Fibroblast of peridontal ligament (primary cell): ENCODE data around the gene HK2.
"Not testable (repeated sequence)": the region's sequence is repeated elsewhere in the genome, so short reads cannot be mapped to it uniquely, and the experiment has no call there.

Experiments used
- DNase-seq: peaks from one replicate; pipeline ENCODE4 v3.0.0-alpha.2; 2010; ENCODE audit errors: extremely low read depth

HK2 gene

GRCh38 chr2:74895001-74895400 lies 61.1 kb downstream of the HK2 start:
- no peak for DNase-seq

GRCh38 chr2:74896232-74896631 lies 62.3 kb downstream of the HK2 start:
- DNase-seq: no peak

DNA sequence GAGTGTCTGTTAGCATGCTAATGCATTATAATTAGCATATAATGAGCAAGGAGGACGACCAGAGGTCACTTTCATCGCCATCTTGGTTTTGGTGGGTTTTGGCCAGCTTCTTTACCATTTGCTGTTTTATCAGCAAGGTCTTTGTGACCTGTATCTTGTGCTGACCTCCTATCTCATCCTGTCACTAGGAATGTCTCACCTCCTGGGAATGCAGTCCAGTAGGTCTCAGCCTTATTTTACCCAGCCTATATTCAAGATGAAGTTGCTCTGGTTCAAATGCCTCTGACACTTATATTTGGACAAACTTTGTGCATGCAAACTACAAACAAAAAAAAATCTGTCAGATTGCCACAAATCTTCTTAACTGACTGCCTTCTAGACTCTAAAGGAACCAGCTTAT lies 66.3 kb downstream of the HK2 start:
- DNase-seq: not testable (repeated sequence)

GRCh38 chr2:74902281-74902860 lies 68.4 kb downstream of the HK2 start:
- no peak for DNase-seq

DNA sequence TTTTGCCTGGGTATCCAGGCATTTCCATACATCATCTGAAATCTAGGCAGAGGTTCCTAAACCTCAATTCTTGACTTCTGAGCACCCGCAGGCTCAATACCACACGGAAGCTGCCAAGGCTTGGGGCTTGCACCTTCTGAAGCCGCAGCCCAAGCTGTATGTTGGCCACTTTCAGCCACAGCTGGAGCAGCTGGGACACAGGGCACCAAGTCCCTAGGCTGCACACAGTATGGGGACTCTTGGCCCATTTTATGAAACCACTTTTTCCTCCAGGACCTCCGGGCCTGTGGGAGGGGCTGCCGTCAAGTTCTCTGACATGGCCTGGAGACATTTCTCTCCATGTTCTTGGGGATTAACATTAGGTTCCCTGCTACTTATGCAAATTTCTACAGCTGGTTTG lies 72.5 kb downstream of the HK2 start:
- no peak for DNase-seq

GRCh38 chr2:74907560-74907959 lies 73.6 kb downstream of the HK2 start:
- not testable (repeated sequence) for DNase-seq

GRCh38 chr2:74908748-74909444 lies 75.0 kb downstream of the HK2 start:
- peak; percentile 15 for DNase-seq

DNA sequence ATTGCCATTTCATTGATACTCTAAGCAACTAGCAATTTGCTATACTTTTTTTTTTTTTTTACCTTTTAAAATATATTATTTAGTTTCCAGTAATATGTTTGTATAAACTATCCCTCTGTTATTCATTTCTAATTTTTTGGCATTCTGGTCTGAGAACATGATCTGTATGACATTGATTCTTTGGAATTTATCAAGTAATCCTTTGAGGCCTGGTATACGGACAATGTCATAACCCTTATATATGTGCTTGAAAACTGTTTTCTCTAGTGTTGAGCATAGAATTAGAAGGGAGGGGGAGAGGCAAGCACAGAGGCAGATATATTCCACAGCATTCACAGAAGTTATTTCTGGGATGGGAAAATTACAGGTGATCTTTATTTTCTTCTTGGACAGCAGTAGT lies 76.3 kb downstream of the HK2 start:
- peak; percentile 32 for DNase-seq

DNA sequence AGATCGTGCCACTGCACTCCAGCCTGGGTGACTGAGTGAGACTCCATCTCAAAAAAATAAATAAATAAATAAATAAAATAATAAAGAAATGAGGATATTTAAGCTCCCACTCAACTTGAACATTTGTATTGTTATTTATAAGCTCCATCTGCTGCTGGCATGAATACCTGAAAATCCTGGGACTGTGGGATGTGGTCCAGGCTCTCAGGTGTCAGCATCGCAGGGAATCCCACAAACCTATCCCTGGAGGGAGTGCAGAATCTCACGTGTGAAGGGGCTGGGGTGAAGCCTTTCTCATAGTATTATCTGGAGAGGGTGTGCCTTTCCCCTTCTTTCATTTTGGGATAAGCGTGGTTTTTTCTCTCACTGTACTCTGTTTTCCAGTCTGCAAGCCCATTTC lies 77.1 kb downstream of the HK2 start:
- no peak for DNase-seq

- DNase-seq: peak; percentile 43
These were observed 81.8 kb downstream of the HK2 start for GRCh38 chr2:74915743-74916142.

- DNase-seq: no peak
These were observed 82.5 kb downstream of the HK2 start for GRCh38 chr2:74916394-74916793.

DNA sequence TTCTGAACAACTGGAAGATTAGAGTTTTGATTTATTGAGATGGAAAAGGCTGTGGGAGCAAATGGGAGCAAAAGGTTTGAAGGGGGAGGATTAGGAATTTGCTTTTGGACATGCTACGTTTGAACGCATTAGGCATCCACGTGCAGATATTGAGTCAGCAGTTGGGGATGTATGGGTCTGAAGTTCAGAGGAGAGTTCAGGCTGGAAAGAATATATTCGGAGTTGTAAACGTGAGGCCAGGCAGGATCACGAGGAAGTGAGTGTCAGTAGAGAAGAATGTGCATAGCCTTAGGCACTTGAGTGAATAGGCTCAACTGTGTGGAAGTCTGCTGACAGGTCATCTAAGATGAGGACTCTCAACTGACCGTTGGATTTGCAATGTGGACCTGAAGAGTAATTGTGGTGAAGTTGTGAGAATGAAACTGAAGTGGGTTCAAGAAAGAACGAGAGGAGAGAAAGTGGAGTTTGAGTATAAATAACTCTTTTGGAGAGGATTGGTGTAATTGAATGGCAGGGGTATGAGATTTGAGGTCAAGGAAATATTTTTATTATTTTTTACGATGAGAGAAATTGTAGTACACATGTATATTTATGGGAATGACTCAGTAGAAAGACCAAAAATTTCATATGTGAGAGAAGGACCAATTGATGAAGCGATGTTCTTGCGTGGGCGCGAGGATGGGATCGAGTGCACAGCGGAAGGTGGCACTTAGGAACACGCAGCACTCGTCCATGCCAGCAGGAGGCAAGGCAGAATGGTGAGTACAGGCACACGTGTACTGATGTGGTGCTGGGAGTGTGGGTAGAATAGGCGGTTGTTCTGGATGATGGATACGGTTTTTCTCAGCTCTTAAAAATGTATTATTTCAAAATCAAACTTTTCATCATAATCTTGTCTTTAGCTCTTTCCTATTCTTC lies 84.0 kb downstream of the HK2 start:
- DNase-seq: peak; percentile 58

DNA sequence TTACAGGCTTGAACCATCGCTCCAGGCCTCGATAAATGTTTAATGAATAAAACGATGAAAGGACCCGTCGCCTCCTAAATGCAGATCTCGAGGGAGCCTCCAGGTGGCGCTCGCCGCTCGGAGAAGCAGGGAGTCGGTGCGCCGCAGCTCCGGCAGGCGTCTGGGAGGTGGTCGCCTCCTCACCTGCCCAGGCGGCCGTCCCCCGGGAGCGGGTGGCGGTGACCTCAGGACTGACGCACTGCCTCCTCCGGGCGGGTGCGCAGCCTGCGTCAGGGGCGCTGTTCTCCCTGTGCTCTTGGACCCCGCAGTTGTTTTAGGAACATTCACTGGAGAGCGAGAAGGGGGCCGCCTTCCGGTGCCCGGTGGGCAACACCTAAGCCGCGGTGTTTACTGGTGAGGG lies 85.9 kb downstream of the HK2 start:
- peak; percentile 47 for DNase-seq

GRCh38 chr2:74921236-74921736 lies 87.4 kb downstream of the HK2 start:
- no peak for DNase-seq

DNA sequence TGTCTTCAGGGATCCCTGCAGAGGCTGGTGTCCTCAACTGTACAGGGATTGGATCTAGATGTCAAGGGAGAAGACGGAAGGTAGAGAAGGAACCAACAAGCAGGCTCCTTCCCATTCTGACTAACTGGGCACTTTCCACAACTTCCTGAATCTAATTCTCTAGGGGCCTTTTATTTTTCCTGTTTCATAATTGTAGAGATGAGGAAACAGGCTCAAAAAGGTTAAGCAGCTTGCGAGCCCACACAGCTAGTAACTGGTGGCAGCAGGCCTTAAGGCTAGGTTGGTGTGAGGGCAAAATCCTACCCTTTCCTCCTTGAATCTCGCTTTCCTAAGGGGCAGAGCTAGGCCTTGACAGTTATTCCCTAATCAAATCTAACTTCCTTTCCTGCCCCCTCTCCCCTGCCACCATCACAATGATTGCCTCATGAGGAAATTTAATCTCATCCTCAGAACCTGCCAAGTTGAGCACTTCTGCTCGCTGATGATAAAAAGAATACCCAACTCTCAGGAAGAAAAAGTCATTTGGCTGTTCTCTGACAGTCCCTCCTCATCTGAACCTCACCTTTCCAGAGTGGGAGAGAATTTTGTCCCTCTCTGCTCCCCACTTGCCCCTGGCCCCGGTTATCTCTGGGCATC lies 88.8 kb downstream of the HK2 start:
- DNase-seq: peak; percentile 64

DNA sequence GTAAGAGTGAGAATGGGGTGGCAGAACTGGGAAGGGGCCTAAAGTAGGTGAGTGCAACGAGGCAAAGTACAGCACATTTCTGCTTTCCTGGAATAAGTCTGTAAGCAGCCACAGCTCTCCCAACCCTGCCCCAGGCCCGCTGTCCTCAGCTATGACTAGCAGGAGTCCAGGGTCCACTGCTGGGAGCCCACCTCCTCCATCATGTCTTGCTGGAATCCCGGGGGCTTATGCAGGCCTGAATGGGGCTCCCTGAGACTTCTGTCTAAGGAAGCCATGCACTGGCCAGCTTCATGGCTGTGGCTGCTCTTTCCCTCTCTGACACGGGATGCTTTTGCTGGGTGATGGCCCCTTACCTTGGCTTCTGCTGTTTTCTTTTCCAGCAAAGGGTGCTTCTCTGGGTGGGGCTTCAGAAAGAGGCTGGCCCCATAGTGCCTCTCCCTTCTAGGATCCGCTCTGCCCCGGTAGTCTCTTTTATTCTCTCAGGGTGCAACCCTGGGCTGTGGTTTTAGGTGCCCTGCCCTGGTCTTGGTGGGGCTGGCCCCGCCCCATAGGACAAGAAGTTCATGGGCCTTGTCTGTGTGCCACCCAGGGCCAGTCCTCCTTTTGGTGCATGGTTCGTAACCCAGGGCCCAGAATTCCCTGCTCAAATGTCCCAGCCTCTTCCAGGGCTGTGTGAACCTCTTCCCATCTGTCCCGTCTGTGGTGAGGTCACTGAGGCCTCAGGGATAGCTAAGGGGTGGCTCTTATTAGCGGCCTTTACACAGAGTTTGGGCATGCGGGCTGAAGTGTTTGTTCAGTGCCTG lies 90.7 kb downstream of the HK2 start:
- DNase-seq: no peak

DNA sequence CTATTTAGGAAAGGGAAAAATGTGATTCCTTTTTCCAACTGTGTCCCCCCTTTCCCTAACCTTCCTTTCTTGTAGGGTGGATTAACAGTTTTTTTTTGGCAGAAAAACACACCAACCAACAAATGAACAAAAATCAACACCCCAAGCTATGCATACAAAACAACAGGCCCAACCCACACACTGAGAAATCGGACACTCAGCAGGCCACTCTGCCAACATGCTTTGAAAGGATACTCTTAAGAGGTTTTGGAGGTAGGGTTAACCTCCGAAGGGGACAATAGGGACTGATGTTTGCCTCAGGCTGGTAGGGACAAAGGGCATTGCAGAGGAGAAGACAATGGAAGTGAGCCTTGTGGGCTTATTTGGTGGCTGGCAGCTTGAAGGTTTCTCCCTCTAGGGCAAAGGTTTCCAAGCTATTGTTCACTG lies 91.4 kb downstream of the HK2 start:
- no peak for DNase-seq

GRCh38 chr2:74927621-74928020 lies 93.7 kb downstream of the HK2 start:
- no peak for DNase-seq

GRCh38 chr2:74930811-74931486 lies 97.0 kb downstream of the HK2 start:
- DNase-seq: no peak

- DNase-seq: no peak
These were observed 98.0 kb downstream of the HK2 start for GRCh38 chr2:74931940-74932339.

GRCh38 chr2:74935975-74936391 lies 102.1 kb downstream of the HK2 start:
- no peak for DNase-seq
